Esophagus muscularis mucosa (tissue), 4 donors: ENCODE measurements around the gene CAPN14. TPM values are rescaled to one million over a fixed set of nuclear protein-coding genes. Genes with fewer than 3 reads are reported as not detected.

Experiments
- DNase-seq: peaks from one replicate; pipeline ENCODE4 v3.0.0-alpha.2; 2017; ENCODE audit errors: extremely low spot score
- H3K27ac ChIP-seq, 4 donors: fragments of 200-600 bp; sonication (generic); replicated peaks in 1 of 4; 1 replicate in 3 of 4; 2 replicates in 1 of 4; pipeline ENCODE4 v1.5.1; 2016 to 2019; ENCODE audit warnings: mild to moderate bottlenecking in 1 of 4
- H3K27me3 ChIP-seq, 4 donors: fragments of 200-600 bp; sonication (generic); one replicate each; pipeline versions ENCODE4 v1.5.1 to v1.6.0; 2016 to 2019
- H3K36me3 ChIP-seq, 4 donors: fragments of 200-600 bp; sonication (generic); one replicate each; pipeline ENCODE4 v1.5.1; 2016 to 2019
- H3K4me1 ChIP-seq, 4 donors: fragments of 200-600 bp; sonication (generic); one replicate each; pipeline ENCODE4 v1.5.1; 2016 to 2019
- H3K4me3 ChIP-seq, 4 donors: fragments of 200-600 bp; sonication (generic); 1 replicate in 2 of 4; 2 replicates in 2 of 4; pipeline ENCODE4 v1.5.1; 2016 to 2019; ENCODE audit warnings: mild to moderate bottlenecking in 4 of 4, moderate library complexity in 1 of 4
- H3K9me3 ChIP-seq, 4 donors: fragments of 200-600 bp; sonication (generic); 1 replicate in 3 of 4; 2 replicates in 1 of 4; pipeline ENCODE4 v1.5.1; 2016 to 2019
- CTCF ChIP-seq, 3 experiments: fragments of 200-600 bp in 2 of 3; fragments of 450-650 bp in 1 of 3; sonication (generic) in 2 of 3; IDR thresholded peaks; one replicate each; pipeline ENCODE4 v1.5.1; 2017 to 2019; ENCODE audit warnings: antibody characterized with exemption in 3 of 3, mild to moderate bottlenecking in 2 of 3, moderate library complexity in 1 of 3
- EP300 ChIP-seq: sonication (generic); formaldehyde crosslinking; IDR thresholded peaks from one replicate; pipeline ENCODE4 v1.6.1; 2017; ENCODE audit warnings: antibody characterized with exemption
- POLR2A ChIP-seq: fragments of 450-650 bp; IDR thresholded peaks from one replicate; pipeline ENCODE4 v1.6.1; 2017; ENCODE audit warnings: antibody characterized with exemption, moderate library complexity, mild to moderate bottlenecking, low read depth
- POLR2AphosphoS5 ChIP-seq, 2 donors: sonication (generic); formaldehyde crosslinking; IDR thresholded peaks; one replicate each; pipeline ENCODE4 v1.6.1; 2017; ENCODE audit warnings: antibody characterized with exemption in 2 of 2
- WGBS: methylation state at CpG from one replicate; pipeline ENCODE4 v1.1.5; 2018; 5-methylcytosine and 5-hydroxymethylcytosine counted together
- intact Hi-C: fragments of 100-400 bp; cut with DNase I; formaldehyde crosslinking; loops from one replicate; pipeline ENCODE4 v1.15.1; 2023
- total RNA-seq, 4 donors: library from RNA; depleted of rRNA; stranded (reverse); fragments of >200 nt; gene quantifications; one replicate each; pipeline versions ENCODE4 v1.1.0 to v1.2.1, GENCODE V29; 2016

The CAPN14 gene
- total RNA-seq, 4 donors from 2014 or later: 0.42 TPM; not detected in 3

GRCh38 chr2:31136000-31136399 is 81.3 kb downstream of the CAPN14 start:
- Histone ChIP-seq H3K36me3 (no peaks in the 10 kb centered on the region), H3K4me1 (peaks cover 12 to 23% (median 23%) of the 10 kb centered on the region in 4 donors), H3K27me3 (peaks cover 0 to 58% (median 28%) of the 10 kb centered on the region in 4 donors), H3K27ac (no peak overlapping the region), H3K9me3 (no peaks in the 10 kb centered on the region), H3K4me3 (no peak overlapping the region)
- 72% methylated on average over 3 of the region's 3 CpGs for WGBS
- no peak for DNase-seq
- TF ChIP-seq EP300 (no peak), POLR2AphosphoS5 (IDR thresholded peaks at IDR 0.05) (no peak), CTCF (IDR thresholded peaks at IDR 0.05) (no peak), POLR2A (no peak)
- intact Hi-C loops: no loop called here

GRCh38 chr2:31134480-31134879 is 82.8 kb downstream of the CAPN14 start:
- 76% methylated on average over 5 of the region's 5 CpGs for WGBS
- H3K4me1 ChIP-seq: peaks cover 12 to 23% (median 23%) of the 10 kb centered on the region in 4 donors
- no peaks in the 10 kb centered on the region for H3K9me3 ChIP-seq
- no peaks in the 10 kb centered on the region for H3K36me3 ChIP-seq
- H3K4me3 ChIP-seq: no peak overlapping the region
- peak; percentile 66 for DNase-seq
- intact Hi-C loops: no loop called here
- H3K27me3 ChIP-seq: peaks cover 0 to 63% (median 28%) of the 10 kb centered on the region in 4 donors
- TF ChIP-seq POLR2AphosphoS5 (IDR thresholded peaks at IDR 0.05): no peak
- TF ChIP-seq POLR2A: no peak
- TF ChIP-seq EP300: no peak
- TF ChIP-seq CTCF (IDR thresholded peaks at IDR 0.05): no peak
- H3K27ac ChIP-seq: no peak overlapping the region

GRCh38 chr2:31132786-31133185 is 84.5 kb downstream of the CAPN14 start:
- H3K27me3 ChIP-seq: peaks cover 0 to 62% (median 26%) of the 10 kb centered on the region in 4 donors
- 88% methylated on average over 5 of the region's 5 CpGs for WGBS
- no peaks in the 10 kb centered on the region for H3K36me3 ChIP-seq
- H3K9me3 ChIP-seq: no peaks in the 10 kb centered on the region
- intact Hi-C loops: no loop called here
- H3K27ac ChIP-seq: no peak overlapping the region
- no peak overlapping the region for H3K4me3 ChIP-seq
- peaks cover 6 to 12% (median 11%) of the 10 kb centered on the region in 4 donors for H3K4me1 ChIP-seq
- DNase-seq: no peak
- TF ChIP-seq POLR2AphosphoS5 (IDR thresholded peaks at IDR 0.05) (no peak), EP300 (no peak), CTCF (IDR thresholded peaks at IDR 0.05) (no peak), POLR2A (no peak)

GRCh38 chr2:31131871-31132270 is 85.4 kb downstream of the CAPN14 start:
- H3K27ac ChIP-seq: no peak overlapping the region
- intact Hi-C loops: no loop called here
- H3K4me1 ChIP-seq: peaks cover 0 to 3% (median 2%) of the 10 kb centered on the region in 4 donors
- 45% methylated on average over 4 of the region's 4 CpGs for WGBS
- H3K27me3 ChIP-seq: peaks cover 0 to 54% (median 17%) of the 10 kb centered on the region in 4 donors
- DNase-seq: no peak
- no peak overlapping the region for H3K4me3 ChIP-seq
- no peaks in the 10 kb centered on the region for H3K9me3 ChIP-seq
- no peak for TF ChIP-seq EP300
- TF ChIP-seq CTCF (IDR thresholded peaks at IDR 0.05): no peak
- TF ChIP-seq POLR2AphosphoS5 (IDR thresholded peaks at IDR 0.05): no peak
- no peak for TF ChIP-seq POLR2A
- H3K36me3 ChIP-seq: no peaks in the 10 kb centered on the region
